Keratinocyte (primary cell): Measurements from ENCODE around the gene ALOX15.

Experiments used
- CTCF ChIP-seq, 3 experiments: IDR thresholded peaks in 1 of 3; conservative IDR thresholded peaks in 1 of 3; optimal IDR thresholded peaks in 1 of 3; 2 replicates in 2 of 3; 3 replicates in 1 of 3; pipeline versions ENCODE3 to v1.5.1; 2011; ENCODE audit warnings: low read length in 3 of 3, mild to moderate bottlenecking in 3 of 3, moderate library complexity in 2 of 3, control low read depth in 1 of 3, inconsistent platforms in 1 of 3; ENCODE audit not compliant: insufficient read depth in 2 of 3; ENCODE audit errors: extremely low read depth in 1 of 3
- EZH2 ChIP-seq: IDR thresholded peaks from one replicate; pipeline ENCODE4 v1.6.1; 2012; ENCODE audit warnings: inconsistent platforms, mild to moderate bottlenecking, low read length, moderate library complexity

- TF ChIP-seq CTCF (optimal IDR thresholded peaks at IDR 0.05 in 1 of 3, IDR thresholded peaks at IDR 0.05 in 1 of 3, conservative IDR thresholded peaks at IDR 0.05 in 1 of 3; ENCODE audit: extremely low read depth in 1 of 3, insufficient read depth in 2 of 3, low read length in 3 of 3) (no peak), EZH2 (no peak)
Observed at GRCh38 chr17:4601326-4601725, 40.2 kb downstream of the ALOX15 start.
